ENCODE results near the gene ARID1B.
A peak's percentile ranks its signal among the peaks of the same experiment; 100 is the strongest.

The ARID1B gene

DNA sequence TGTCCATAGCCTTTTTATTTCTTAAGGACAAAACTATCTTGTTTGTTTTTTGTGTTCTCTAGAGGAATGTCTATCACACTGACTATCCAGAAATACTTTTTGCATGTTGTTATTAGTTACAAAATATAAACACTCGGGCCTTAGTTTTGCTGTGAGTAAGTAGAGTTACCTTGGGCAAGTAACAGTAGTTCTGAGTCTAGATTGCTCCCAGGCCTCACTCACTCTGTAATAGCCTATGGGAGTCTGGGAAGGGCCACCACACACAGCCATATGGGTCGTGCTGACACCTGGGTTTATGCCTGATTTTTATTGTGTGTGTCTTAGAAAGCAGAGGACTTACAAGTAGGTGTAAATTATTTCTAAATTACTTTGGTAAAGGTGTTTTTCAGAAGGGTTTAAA is 360.3 kb downstream of the ARID1B start:
- Histone ChIP-seq H3K4me3 (ENCODE audit: control insufficient read depth in 1 of 7, extremely low read depth in 1 of 7, insufficient read depth in 4 of 7, low read depth in 2 of 7, low read length in 6 of 7) (no peak overlapping the region), H3K36me3 (ENCODE audit: control insufficient read depth in 4 of 4, insufficient read depth in 4 of 4, low read length in 3 of 4) (peaks cover 20 to 74% (median 47%) of the 10 kb centered on the region in 4 experiments), H3K27me3 (replicated peaks in 2 of 5; ENCODE audit: control insufficient read depth in 4 of 5, insufficient read depth in 5 of 5, low read length in 4 of 5) (no peaks in the 10 kb centered on the region), H3K27ac (ENCODE audit: insufficient read depth in 1 of 2, low read depth in 1 of 2, low read length in 2 of 2, poor library complexity in 1 of 2, severe bottlenecking in 2 of 2) (no peak overlapping the region), H3K9me3 (ENCODE audit: control extremely low read depth in 1 of 5, control insufficient read depth in 4 of 5, insufficient read depth in 2 of 5, low read depth in 1 of 5, low read length in 4 of 5) (no peaks in the 10 kb centered on the region), H3K4me1 (ENCODE audit: control extremely low read depth in 1 of 4, control insufficient read depth in 4 of 4, insufficient read depth in 4 of 4, low read length in 3 of 4) (no peaks in the 10 kb centered on the region)
- no CpG with 5 or more reads among the region's 2 CpGs for WGBS (ENCODE audit: insufficient coverage)
- POLR2A ChIA-PET, result no interaction called here
- no peak for DNase-seq
- CTCF ChIA-PET, result no interaction called here

DNA sequence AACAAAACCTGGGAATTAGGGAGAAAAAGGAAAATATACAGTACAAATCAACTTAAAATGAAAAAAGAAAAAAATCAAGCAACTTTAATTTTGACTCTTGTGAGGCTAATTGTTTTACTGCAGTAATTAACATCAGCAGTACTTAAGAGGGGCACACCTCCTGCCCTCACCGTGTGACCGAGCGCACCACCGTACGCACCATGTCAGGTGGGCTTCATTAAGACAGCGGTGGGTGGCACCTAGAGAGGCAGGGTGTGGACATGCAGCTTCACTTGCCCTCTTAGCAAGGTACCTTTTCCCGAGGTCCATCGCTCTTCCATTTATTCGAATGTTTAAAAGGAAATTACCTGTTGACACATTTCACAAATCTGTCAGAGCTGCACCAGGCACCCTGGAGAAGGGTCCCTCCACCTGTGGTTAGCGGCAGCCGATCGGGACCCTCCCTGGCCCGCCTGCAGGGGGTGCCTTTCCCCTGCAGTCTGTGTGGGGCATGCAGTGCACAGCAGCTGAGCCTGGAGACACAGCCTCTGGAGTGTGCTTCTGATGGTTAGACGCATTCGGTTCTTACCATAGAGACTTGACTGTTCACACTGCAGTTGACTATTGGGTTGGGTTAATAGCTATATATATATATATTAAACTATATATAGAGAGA is 362.0 kb downstream of the ARID1B start:
- Histone ChIP-seq H3K9me3 (ENCODE audit: control extremely low read depth in 1 of 5, control insufficient read depth in 4 of 5, insufficient read depth in 2 of 5, low read depth in 1 of 5, low read length in 4 of 5) (no peaks in the 10 kb centered on the region), H3K4me3 (ENCODE audit: control insufficient read depth in 1 of 7, extremely low read depth in 1 of 7, insufficient read depth in 4 of 7, low read depth in 2 of 7, low read length in 6 of 7) (no peak overlapping the region), H3K4me1 (ENCODE audit: control extremely low read depth in 1 of 4, control insufficient read depth in 4 of 4, insufficient read depth in 4 of 4, low read length in 3 of 4) (no peaks in the 10 kb centered on the region), H3K27me3 (replicated peaks in 2 of 5; ENCODE audit: control insufficient read depth in 4 of 5, insufficient read depth in 5 of 5, low read length in 4 of 5) (no peaks in the 10 kb centered on the region), H3K27ac (ENCODE audit: insufficient read depth in 1 of 2, low read depth in 1 of 2, low read length in 2 of 2, poor library complexity in 1 of 2, severe bottlenecking in 2 of 2) (no peak overlapping the region), H3K36me3 (ENCODE audit: control insufficient read depth in 4 of 4, insufficient read depth in 4 of 4, low read length in 3 of 4) (peaks cover 15 to 67% (median 30%) of the 10 kb centered on the region in 4 experiments)
- ChIA-PET CTCF (interaction anchor here (0.8 to 1.4 kb wide), 3 partner anchors 9 to 58 kb away, joined by 3 to 8 read pairs (median 3); no protein-coding TSS in a partner anchor), POLR2A (interaction anchor here (0.7 kb wide), 1 partner anchor 75 kb away, joined by 3 read pairs; no protein-coding TSS in a partner anchor)
- WGBS (ENCODE audit: insufficient coverage), result 97% methylated on average over 10 of the region's 15 CpGs
- no peak for DNase-seq

DNA sequence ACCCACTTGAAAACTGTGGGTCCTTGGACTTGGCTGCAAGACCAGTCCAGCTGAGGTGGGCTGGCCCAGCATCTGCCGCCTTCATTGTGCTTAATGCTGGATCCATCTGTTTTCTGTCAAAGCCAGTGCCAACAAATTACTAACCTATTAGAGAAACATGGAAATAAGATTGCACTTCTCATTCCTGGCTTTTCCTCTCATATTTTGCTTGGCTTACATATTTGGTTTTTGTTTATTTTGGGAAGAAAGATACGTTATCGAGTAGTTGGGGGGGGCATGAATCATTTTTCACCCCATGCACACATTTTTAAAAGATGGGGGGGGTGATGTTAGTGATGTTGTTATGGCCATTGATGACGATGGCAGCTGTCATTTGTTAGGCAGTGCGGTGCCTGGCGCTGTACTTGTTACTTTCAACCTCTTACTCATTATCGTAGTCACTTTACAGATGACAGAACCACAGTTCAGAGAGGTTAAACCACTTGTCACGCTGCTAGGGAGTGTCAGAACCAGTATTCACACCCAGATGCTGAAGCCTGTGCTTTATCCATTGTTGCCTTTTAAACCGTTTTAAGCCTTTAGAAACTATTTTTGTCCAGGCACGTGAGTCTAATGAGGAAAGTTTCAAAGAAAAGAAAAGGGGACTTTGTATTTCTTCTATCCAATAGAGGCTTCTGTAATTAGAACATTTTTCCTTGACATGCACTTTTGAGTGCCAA is 366.2 kb downstream of the ARID1B start:
- Histone ChIP-seq H3K4me1 (ENCODE audit: control extremely low read depth in 1 of 4, control insufficient read depth in 4 of 4, insufficient read depth in 4 of 4, low read length in 3 of 4) (peaks cover 0 to 14% (median 9%) of the 10 kb centered on the region in 4 experiments), H3K27me3 (replicated peaks in 2 of 5; ENCODE audit: control insufficient read depth in 4 of 5, insufficient read depth in 5 of 5, low read length in 4 of 5) (no peaks in the 10 kb centered on the region), H3K36me3 (ENCODE audit: control insufficient read depth in 4 of 4, insufficient read depth in 4 of 4, low read length in 3 of 4) (peaks cover 4 to 50% (median 23%) of the 10 kb centered on the region in 4 experiments), H3K4me3 (ENCODE audit: control insufficient read depth in 1 of 7, extremely low read depth in 1 of 7, insufficient read depth in 4 of 7, low read depth in 2 of 7, low read length in 6 of 7) (no peak overlapping the region), H3K9me3 (ENCODE audit: control extremely low read depth in 1 of 5, control insufficient read depth in 4 of 5, insufficient read depth in 2 of 5, low read depth in 1 of 5, low read length in 4 of 5) (no peaks in the 10 kb centered on the region), H3K27ac (ENCODE audit: insufficient read depth in 1 of 2, low read depth in 1 of 2, low read length in 2 of 2, poor library complexity in 1 of 2, severe bottlenecking in 2 of 2) (no peak overlapping the region)
- no peak for DNase-seq
- 97% methylated on average over 8 of the region's 10 CpGs for WGBS (ENCODE audit: insufficient coverage)
- CTCF ChIA-PET, result interaction anchor here (0.7 to 1.9 kb wide), 5 partner anchors 11 to 166 kb away, joined by 3 to 6 read pairs (median 4); no protein-coding TSS in a partner anchor
- POLR2A ChIA-PET, result no interaction called here

DNA sequence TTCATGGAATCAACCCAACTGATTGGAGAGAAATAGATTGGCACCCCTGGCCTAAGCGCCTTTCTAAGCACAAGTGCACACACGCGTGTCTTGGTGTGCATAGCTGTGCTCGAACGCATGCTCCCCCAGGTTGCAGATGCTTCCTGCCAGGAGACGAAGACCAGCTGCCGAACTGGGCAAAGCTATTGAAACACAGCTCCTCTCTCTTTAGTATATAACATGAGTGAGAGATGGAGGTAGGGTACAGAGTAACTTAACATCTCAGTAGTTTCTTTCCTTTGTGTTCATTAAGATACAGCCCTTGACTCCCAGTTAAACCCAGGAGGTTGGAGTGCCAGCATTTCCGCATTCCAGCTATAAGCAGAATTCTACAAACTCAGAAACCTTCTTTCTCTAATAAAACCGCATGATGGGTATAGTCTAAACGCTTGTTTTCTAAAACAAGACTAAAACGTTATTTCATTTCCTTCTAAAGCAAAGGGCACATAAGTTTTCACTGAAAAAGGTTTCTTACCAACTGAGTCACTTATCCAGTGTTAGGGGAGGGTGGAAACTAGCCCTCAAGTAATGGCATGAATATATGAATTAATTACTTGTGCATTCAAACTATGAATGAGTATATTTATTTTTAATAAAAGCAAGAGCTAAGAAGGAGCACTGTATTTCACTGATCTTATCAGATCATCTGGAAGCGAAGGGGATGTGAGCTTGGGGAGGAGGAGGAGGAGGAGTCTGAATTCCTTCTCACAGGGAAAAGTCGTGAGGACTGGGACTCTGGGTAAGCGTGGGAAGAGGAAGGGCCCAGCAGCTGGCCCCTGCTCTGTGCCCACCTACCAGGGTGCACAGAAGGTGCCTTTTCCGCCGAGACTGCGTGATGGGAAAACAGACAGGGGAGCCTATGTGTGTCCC is 367.0 kb downstream of the ARID1B start:
- peak overlapping the region in 1 of 2 experiments; percentile 28 for H3K27ac ChIP-seq (ENCODE audit: insufficient read depth in 1 of 2, low read depth in 1 of 2, low read length in 2 of 2, poor library complexity in 1 of 2, severe bottlenecking in 2 of 2)
- no peak overlapping the region for H3K4me3 ChIP-seq (ENCODE audit: control insufficient read depth in 1 of 7, extremely low read depth in 1 of 7, insufficient read depth in 4 of 7, low read depth in 2 of 7, low read length in 6 of 7)
- whole genome bisulfite sequencing (ENCODE audit: insufficient coverage), result 89% methylated on average over 14 of the region's 17 CpGs
- no peaks in the 10 kb centered on the region for H3K9me3 ChIP-seq (ENCODE audit: control extremely low read depth in 1 of 5, control insufficient read depth in 4 of 5, insufficient read depth in 2 of 5, low read depth in 1 of 5, low read length in 4 of 5)
- POLR2A ChIA-PET, result no interaction called here
- DNase-seq, result no peak
- CTCF ChIA-PET, result interaction anchor here (0.7 to 1.9 kb wide), 4 partner anchors 10 to 21 kb away, joined by 3 to 6 read pairs (median 4); no protein-coding TSS in a partner anchor
- H3K36me3 ChIP-seq (ENCODE audit: control insufficient read depth in 4 of 4, insufficient read depth in 4 of 4, low read length in 3 of 4), result peaks cover 7 to 52% (median 28%) of the 10 kb centered on the region in 4 experiments
- no peaks in the 10 kb centered on the region for H3K27me3 ChIP-seq (replicated peaks in 2 of 5; ENCODE audit: control insufficient read depth in 4 of 5, insufficient read depth in 5 of 5, low read length in 4 of 5)
- peaks cover 0 to 14% (median 10%) of the 10 kb centered on the region in 4 experiments for H3K4me1 ChIP-seq (ENCODE audit: control extremely low read depth in 1 of 4, control insufficient read depth in 4 of 4, insufficient read depth in 4 of 4, low read length in 3 of 4)

DNA sequence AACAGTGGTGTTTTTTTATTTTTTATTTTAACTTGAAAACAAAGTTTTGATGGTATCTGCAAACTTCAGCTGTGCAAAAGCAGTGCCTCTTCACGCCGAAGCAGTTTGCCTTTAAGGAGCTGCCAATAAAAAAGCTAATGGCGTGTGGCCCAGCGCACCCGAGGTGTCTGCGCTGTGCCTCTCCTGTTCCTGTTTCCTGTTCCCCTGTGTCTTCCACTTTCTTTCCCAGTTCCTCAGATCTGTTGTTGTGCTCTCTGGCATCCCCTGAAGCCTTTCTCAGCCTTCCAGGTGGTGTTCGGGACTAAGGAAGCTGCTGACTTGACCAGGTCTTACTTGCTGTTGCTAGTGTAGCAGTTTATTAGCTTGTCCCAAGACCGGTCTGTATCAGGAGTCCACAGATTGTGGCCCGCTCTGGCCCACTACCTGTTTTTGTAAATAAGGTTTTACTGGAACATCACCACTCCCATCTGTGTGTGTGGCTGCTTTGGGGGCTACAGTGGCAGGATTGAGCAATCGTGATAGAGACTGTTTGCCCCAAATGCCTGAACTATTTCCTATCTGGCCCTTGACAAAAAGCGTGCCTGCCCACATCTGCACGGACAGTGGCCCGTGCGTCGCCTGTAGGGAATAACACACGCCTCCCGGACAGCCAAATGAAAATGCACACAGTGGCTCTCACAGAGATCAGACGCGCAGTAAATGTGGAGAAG is 367.8 kb downstream of the ARID1B start:
- CTCF ChIA-PET, result interaction anchor here (0.7 to 1.9 kb wide), 5 partner anchors 9 to 111 kb away, joined by 3 to 8 read pairs (median 3); no protein-coding TSS in a partner anchor
- Histone ChIP-seq H3K9me3 (ENCODE audit: control extremely low read depth in 1 of 5, control insufficient read depth in 4 of 5, insufficient read depth in 2 of 5, low read depth in 1 of 5, low read length in 4 of 5) (no peaks in the 10 kb centered on the region), H3K36me3 (ENCODE audit: control insufficient read depth in 4 of 4, insufficient read depth in 4 of 4, low read length in 3 of 4) (peaks cover 8 to 54% (median 30%) of the 10 kb centered on the region in 4 experiments), H3K4me3 (ENCODE audit: control insufficient read depth in 1 of 7, extremely low read depth in 1 of 7, insufficient read depth in 4 of 7, low read depth in 2 of 7, low read length in 6 of 7) (no peak overlapping the region), H3K27ac (ENCODE audit: insufficient read depth in 1 of 2, low read depth in 1 of 2, low read length in 2 of 2, poor library complexity in 1 of 2, severe bottlenecking in 2 of 2) (peak overlapping the region in 1 of 2 experiments; percentile 28), H3K27me3 (replicated peaks in 2 of 5; ENCODE audit: control insufficient read depth in 4 of 5, insufficient read depth in 5 of 5, low read length in 4 of 5) (no peaks in the 10 kb centered on the region), H3K4me1 (ENCODE audit: control extremely low read depth in 1 of 4, control insufficient read depth in 4 of 4, insufficient read depth in 4 of 4, low read length in 3 of 4) (peaks cover 0 to 14% (median 10%) of the 10 kb centered on the region in 4 experiments)
- 83% methylated on average over 18 of the region's 19 CpGs for WGBS (ENCODE audit: insufficient coverage)
- POLR2A ChIA-PET, result no interaction called here
- DNase-seq, result peak in 2 of 3 donors; percentile 37 to 41

DNA sequence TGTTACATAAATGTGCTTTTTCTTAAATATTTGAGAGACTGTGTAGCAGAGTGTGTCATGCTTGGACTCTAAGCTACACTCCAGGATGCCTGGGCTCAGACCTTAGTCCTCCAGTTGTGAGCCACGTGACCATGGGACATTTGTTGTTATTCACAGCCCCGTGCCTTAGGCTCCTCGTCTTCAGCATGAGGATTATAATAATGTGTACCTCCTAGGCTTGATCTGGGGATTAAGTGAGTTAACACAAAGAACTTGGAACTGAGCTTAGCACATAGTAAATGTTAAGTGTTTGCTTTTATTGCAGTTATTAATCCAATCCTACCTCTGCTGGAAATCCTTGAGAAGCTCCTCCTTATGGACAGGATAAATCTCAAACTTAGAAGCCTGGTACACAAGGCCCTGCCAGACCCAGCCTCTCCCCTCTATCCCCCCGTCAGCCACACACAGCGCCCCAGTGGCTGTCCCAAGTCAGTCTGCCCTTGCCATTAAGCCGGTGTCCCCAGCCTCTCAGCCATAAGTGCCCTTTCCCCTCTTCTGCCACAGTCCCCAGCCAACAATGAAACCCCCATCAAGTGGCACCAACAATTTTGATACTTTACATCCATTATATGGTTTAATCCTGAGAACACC is 368.6 kb downstream of the ARID1B start:
- Histone ChIP-seq H3K4me1 (ENCODE audit: control extremely low read depth in 1 of 4, control insufficient read depth in 4 of 4, insufficient read depth in 4 of 4, low read length in 3 of 4) (peaks cover 0 to 14% (median 10%) of the 10 kb centered on the region in 4 experiments), H3K36me3 (ENCODE audit: control insufficient read depth in 4 of 4, insufficient read depth in 4 of 4, low read length in 3 of 4) (peaks cover 8 to 56% (median 34%) of the 10 kb centered on the region in 4 experiments), H3K9me3 (ENCODE audit: control extremely low read depth in 1 of 5, control insufficient read depth in 4 of 5, insufficient read depth in 2 of 5, low read depth in 1 of 5, low read length in 4 of 5) (no peaks in the 10 kb centered on the region), H3K27ac (ENCODE audit: insufficient read depth in 1 of 2, low read depth in 1 of 2, low read length in 2 of 2, poor library complexity in 1 of 2, severe bottlenecking in 2 of 2) (no peak overlapping the region), H3K4me3 (ENCODE audit: control insufficient read depth in 1 of 7, extremely low read depth in 1 of 7, insufficient read depth in 4 of 7, low read depth in 2 of 7, low read length in 6 of 7) (no peak overlapping the region), H3K27me3 (replicated peaks in 2 of 5; ENCODE audit: control insufficient read depth in 4 of 5, insufficient read depth in 5 of 5, low read length in 4 of 5) (no peaks in the 10 kb centered on the region)
- no peak for DNase-seq
- 88% methylated on average over 4 of the region's 6 CpGs for WGBS (ENCODE audit: insufficient coverage)
- ChIA-PET CTCF (interaction anchor here (1.0 to 1.9 kb wide), 4 partner anchors 14 to 111 kb away, joined by 3 to 8 read pairs (median 4); no protein-coding TSS in a partner anchor), POLR2A (no interaction called here)
